CD4-positive, alpha-beta T cell (primary cell): ENCODE results near the gene IL1RN. TPM values are rescaled to one million over a fixed set of nuclear protein-coding genes. Genes with fewer than 3 reads are reported as not detected.

Source experiments
- ATAC-seq: fragments of 200-7000 bp; cut with Tn5 transposase; one replicate; pipeline ENCODE4 v1.10.0; 2022; ENCODE audit warnings: mild to moderate bottlenecking; ENCODE audit not compliant: poor library complexity
- CTCF ChIA-PET: fragments of 350-600 bp; sonication (Branson Sonifier 250); formaldehyde crosslinking; loops from one replicate; lab custom pipeline; 2021; ENCODE audit warnings: antibody characterized with exemption, inconsistent platforms; lab: Charles Lee
- POLR2A ChIA-PET: fragments of 350-600 bp; sonication (Branson Sonifier 250); formaldehyde crosslinking; loops from one replicate; lab custom pipeline; 2021; ENCODE audit warnings: antibody characterized with exemption, inconsistent platforms; lab: Charles Lee
- DNase-seq, 14 experiments: peaks; one replicate each; pipeline ENCODE4 v3.0.0-alpha.2; 2013 to 2020; ENCODE audit warnings: mixed read lengths in 2 of 14
- H3K27ac ChIP-seq, 2 donors: one replicate each; pipeline versions ENCODE4 v1.5.1 to v1.7.0; 2013; ENCODE audit warnings: low read length in 2 of 2, low read depth in 1 of 2, mild to moderate bottlenecking in 1 of 2
- H3K27me3 ChIP-seq, 2 experiments: 1 replicate in 1 of 2; 2 replicates in 1 of 2; pipeline versions ENCODE4 v1.6.1 to v1.7.0; 2013; ENCODE audit warnings: low read length in 2 of 2, control low read depth in 1 of 2, mild to moderate bottlenecking in 1 of 2, moderate library complexity in 1 of 2; ENCODE audit not compliant: insufficient read depth in 2 of 2, control insufficient read depth in 1 of 2
- H3K36me3 ChIP-seq: one replicate; pipeline ENCODE4 v1.6.1; 2013; ENCODE audit warnings: low read length, control low read depth; ENCODE audit not compliant: insufficient read depth
- H3K4me1 ChIP-seq: one replicate; pipeline ENCODE4 v1.6.1; 2013; ENCODE audit warnings: low read length, control low read depth; ENCODE audit not compliant: insufficient read depth
- H3K4me3 ChIP-seq: one replicate; pipeline ENCODE4 v1.5.1; 2013; ENCODE audit warnings: mild to moderate bottlenecking, low read length, moderate library complexity
- H3K9me3 ChIP-seq, 2 experiments: 1 replicate in 1 of 2; 2 replicates in 1 of 2; pipeline versions ENCODE4 v1.6.1 to v1.7.0; 2013; ENCODE audit warnings: low read length in 2 of 2, mild to moderate bottlenecking in 2 of 2, control low read depth in 1 of 2, moderate library complexity in 1 of 2; ENCODE audit not compliant: control insufficient read depth in 1 of 2, insufficient read depth in 1 of 2
- H3K27ac Mint-ChIP-seq: one replicate; pipeline ENCODE4 v1.8.0; 2020; ENCODE audit warnings: mixed read lengths
- H3K27me3 Mint-ChIP-seq: one replicate; pipeline ENCODE4 v1.8.0; 2021; ENCODE audit warnings: mixed read lengths
- H3K36me3 Mint-ChIP-seq: one replicate; pipeline ENCODE4 v1.8.0; 2021; ENCODE audit warnings: low read depth, mixed read lengths
- H3K4me1 Mint-ChIP-seq: one replicate; pipeline ENCODE4 v1.8.0; 2021; ENCODE audit warnings: low read depth, mixed read lengths
- H3K4me3 Mint-ChIP-seq: one replicate; pipeline ENCODE4 v1.8.0; 2020; ENCODE audit warnings: mild to moderate bottlenecking, mixed read lengths
- H3K9me3 Mint-ChIP-seq: one replicate; pipeline ENCODE4 v1.8.0; 2020; ENCODE audit warnings: mixed read lengths
- intact Hi-C, 2 experiments: fragments of 100-400 bp; cut with DNase I in 1 of 2; cut with micrococcal nuclease in 1 of 2; formaldehyde crosslinking; loops; one replicate each; pipeline versions ENCODE4 v1.15.1 to v1.9.0; 2023 to 2025; cut with DNase I, micrococcal nuclease
- polyA plus RNA-seq, 2 donors: library from polyadenylated mRNA; unstranded; fragments of 120-200 nt; gene quantifications; one replicate each; pipeline ENCODE4 v1.2.1, GENCODE V29; 2013
- total RNA-seq, 174 experiments: library from RNA in 2 of 174; stranded (reverse) in 2 of 174; gene quantifications; one replicate each; pipeline ENCODE4 v1.2.3 and lab custom pipeline; 2021 to 2026
- TF ChIP-seq, protein P1 (sequence below): fragments of 200-600 bp; IDR thresholded peaks from one replicate; pipeline ENCODE4 v1.8.0; 2022; ENCODE audit warnings: antibody characterized with exemption, mild to moderate bottlenecking

IL1RN gene, protein sequence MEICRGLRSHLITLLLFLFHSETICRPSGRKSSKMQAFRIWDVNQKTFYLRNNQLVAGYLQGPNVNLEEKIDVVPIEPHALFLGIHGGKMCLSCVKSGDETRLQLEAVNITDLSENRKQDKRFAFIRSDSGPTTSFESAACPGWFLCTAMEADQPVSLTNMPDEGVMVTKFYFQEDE
- total RNA-seq: under 1 TPM; 0.31 to 0.58 TPM
- 4.6 TPM for polyA plus RNA-seq (2013, experiment 1 of 2)
- 4.0 TPM for polyA plus RNA-seq (2013, experiment 2 of 2)
- 0 to 29.5 (median 1.3) reads per million in 172 experiments for total RNA-seq (lab: John Stamatoyannopoulos, UW)

DNA sequence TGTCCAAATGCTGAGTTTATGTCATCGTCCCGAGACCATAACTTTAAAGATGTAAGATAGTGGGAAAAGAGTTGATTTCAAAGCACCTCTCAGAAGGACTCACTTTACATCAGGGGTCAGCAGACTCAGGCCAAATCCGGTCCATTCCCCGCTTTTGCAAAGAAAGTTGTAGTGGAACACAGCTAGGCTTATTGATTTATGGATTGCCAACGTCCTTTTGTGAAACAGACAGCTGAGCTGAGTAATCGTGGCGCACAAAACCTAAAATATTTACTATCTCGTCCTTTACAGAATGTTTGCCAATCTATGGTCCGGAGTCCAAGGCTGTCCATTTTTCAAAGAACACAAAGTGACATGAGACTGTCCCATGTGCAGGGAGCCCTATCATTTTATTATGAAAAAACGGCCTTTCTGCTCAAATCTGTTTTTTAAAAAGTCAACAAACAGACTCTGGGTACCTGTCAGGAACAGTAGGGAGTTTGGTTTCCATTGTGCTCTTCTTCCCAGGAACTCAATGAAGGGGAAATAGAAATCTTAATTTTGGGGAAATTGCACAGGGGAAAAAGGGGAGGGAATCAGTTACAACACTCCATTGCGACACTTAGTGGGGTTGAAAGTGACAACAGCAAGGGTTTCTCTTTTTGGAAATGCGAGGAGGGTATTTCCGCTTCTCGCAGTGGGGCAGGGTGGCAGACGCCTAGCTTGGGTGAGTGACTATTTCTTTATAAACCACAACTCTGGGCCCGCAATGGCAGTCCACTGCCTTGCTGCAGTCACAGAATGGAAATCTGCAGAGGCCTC is at the start of gene IL1RN:
TSS of gene IL1RN (plus strand) at position 754 of the 801 bp plus-strand sequence. CDS start at position 781, 27 bp downstream.
- Histone ChIP-seq H3K4me3 (peak within 1 kb of the TSS; percentile 34), H3K27ac (no peak within 1 kb of the TSS), H3K9me3 (no peaks in the 10 kb centered on the region), H3K4me1 (peaks cover 10% of the 10 kb centered on the region), H3K27me3 (no peaks in the 10 kb centered on the region), H3K36me3 (no peaks in the 10 kb centered on the region)
- TF ChIP-seq, protein P1, sequence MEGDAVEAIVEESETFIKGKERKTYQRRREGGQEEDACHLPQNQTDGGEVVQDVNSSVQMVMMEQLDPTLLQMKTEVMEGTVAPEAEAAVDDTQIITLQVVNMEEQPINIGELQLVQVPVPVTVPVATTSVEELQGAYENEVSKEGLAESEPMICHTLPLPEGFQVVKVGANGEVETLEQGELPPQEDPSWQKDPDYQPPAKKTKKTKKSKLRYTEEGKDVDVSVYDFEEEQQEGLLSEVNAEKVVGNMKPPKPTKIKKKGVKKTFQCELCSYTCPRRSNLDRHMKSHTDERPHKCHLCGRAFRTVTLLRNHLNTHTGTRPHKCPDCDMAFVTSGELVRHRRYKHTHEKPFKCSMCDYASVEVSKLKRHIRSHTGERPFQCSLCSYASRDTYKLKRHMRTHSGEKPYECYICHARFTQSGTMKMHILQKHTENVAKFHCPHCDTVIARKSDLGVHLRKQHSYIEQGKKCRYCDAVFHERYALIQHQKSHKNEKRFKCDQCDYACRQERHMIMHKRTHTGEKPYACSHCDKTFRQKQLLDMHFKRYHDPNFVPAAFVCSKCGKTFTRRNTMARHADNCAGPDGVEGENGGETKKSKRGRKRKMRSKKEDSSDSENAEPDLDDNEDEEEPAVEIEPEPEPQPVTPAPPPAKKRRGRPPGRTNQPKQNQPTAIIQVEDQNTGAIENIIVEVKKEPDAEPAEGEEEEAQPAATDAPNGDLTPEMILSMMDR: no peak
- DNase-seq (peak in 3 of 14 experiments; percentile 22 to 70 (median 64)), ATAC-seq (no peak)
- Mint-ChIP-seq H3K36me3 (no peaks in the 10 kb centered on the region), H3K9me3 (no peaks in the 10 kb centered on the region), H3K4me1 (no peaks in the 10 kb centered on the region), H3K27ac (no peak within 1 kb of the TSS), H3K4me3 (no peak within 1 kb of the TSS), H3K27me3 (peaks cover 21% of the 10 kb centered on the region)
- ChIA-PET POLR2A (no interaction called here), CTCF (no interaction called here)
- intact Hi-C loops: no loop called here

DNA sequence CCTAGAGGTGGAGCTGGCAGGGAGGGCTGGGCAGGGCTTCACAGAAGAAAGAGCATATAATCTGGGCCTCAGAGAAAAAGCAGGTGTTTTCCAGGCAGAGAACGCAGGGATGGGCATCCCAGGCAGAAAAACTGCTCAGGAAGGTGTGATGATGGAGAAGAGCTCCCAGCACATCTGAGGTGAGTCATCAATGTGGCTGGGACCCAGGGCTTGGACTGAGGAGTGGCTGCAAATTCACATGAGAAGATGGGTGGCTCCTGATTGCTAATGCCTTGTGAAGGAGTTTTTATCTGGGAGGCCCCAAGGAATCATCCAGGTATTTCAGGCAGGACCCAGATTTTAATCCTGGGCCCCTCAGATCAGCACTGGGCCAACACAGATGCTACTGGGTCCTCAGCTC is 49.5 kb upstream of the IL1RN start:
- POLR2A ChIA-PET: no interaction called here
- H3K27ac Mint-ChIP-seq: no peak overlapping the region
- CTCF ChIA-PET: no interaction called here

DNA sequence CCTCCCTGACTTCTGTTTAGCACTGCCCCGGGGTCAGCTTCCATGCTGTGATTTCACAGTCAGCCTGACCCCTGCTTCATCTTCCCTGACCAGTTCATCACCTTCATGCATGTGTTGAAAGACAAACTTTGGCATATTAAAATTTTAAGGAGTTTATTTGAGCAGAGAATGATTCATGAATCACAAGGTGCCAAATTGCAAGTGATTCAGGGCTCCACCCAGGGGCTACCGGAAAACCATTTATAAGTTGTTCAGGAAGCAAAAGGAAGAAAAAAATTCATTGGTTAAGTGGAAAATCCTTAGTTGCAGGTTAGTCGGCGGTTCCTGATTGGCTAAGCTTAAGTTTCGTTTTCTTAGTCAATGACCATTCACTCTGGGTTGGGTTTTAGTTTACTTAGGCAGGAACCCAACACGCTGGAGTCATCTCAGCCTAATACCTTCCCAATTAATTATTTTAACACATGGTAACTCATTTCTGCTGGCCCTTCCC is 49.0 kb upstream of the IL1RN start:
- Mint-ChIP-seq H3K4me3 (no peak overlapping the region), H3K4me1 (peaks cover 8% of the 10 kb centered on the region), H3K9me3 (no peaks in the 10 kb centered on the region), H3K36me3 (no peaks in the 10 kb centered on the region), H3K27ac (no peak overlapping the region), H3K27me3 (no peaks in the 10 kb centered on the region)
- CTCF ChIA-PET: no interaction called here
- Histone ChIP-seq H3K27ac (no peak overlapping the region), H3K36me3 (no peaks in the 10 kb centered on the region), H3K27me3 (no peaks in the 10 kb centered on the region), H3K4me3 (no peak overlapping the region), H3K9me3 (no peaks in the 10 kb centered on the region), H3K4me1 (peaks cover 8% of the 10 kb centered on the region)
- DNase-seq (no peak), ATAC-seq (no peak)
- intact Hi-C loops: no loop called here
- POLR2A ChIA-PET: no interaction called here
- TF ChIP-seq, protein P1: no peak

More for the DNA sequence above, 49.5 kb upstream of the IL1RN start:
- Histone ChIP-seq H3K27me3 (no peaks in the 10 kb centered on the region), H3K4me3 (no peak overlapping the region), H3K9me3 (no peaks in the 10 kb centered on the region), H3K36me3 (no peaks in the 10 kb centered on the region), H3K27ac (no peak overlapping the region), H3K4me1 (peaks cover 8% of the 10 kb centered on the region)
- Mint-ChIP-seq H3K36me3 (no peaks in the 10 kb centered on the region), H3K4me1 (peaks cover 8% of the 10 kb centered on the region), H3K4me3 (no peak overlapping the region), H3K9me3 (no peaks in the 10 kb centered on the region), H3K27me3 (no peaks in the 10 kb centered on the region)
- TF ChIP-seq, protein P1: no peak
- ATAC-seq: no peak
- no peak for DNase-seq
- intact Hi-C loops: no loop called here
